PFSK-1 (cell line): ENCODE measurements around the gene ANKMY1.
A peak's percentile ranks its signal among the peaks of the same experiment; 100 is the strongest.

Experiments
- FOXP2 ChIP-seq: optimal IDR thresholded peaks from 2 replicates; pipeline ENCODE3; 2011; ENCODE audit warnings: borderline replicate concordance, control low read depth, inconsistent platforms; ENCODE audit not compliant: insufficient read depth; ENCODE audit errors: extremely low read length, extremely low read depth
- POLR2AphosphoS5 ChIP-seq: IDR thresholded peaks from 2 replicates; pipeline ENCODE4 v1.6.1; 2012; ENCODE audit warnings: low read depth, mild to moderate bottlenecking, control low read depth, low read length, moderate library complexity
- SIN3A ChIP-seq: IDR thresholded peaks from 2 replicates; pipeline ENCODE4 v1.6.1; 2012; ENCODE audit warnings: mild to moderate bottlenecking, low read length, moderate library complexity, borderline replicate concordance; ENCODE audit not compliant: insufficient read depth
- TAF1 ChIP-seq: IDR thresholded peaks from 2 replicates; pipeline ENCODE4 v1.6.1; 2012; ENCODE audit warnings: low read length, control low read depth, borderline replicate concordance; ENCODE audit not compliant: insufficient read depth
- TF ChIP-seq, protein P1 (sequence below), 2 experiments: IDR thresholded peaks; 2 replicates each; pipeline versions ENCODE4 v1.6.1 to v1.8.0; 2011 to 2012; ENCODE audit warnings: low read depth in 2 of 2, low read length in 2 of 2, control low read depth in 1 of 2, inconsistent platforms in 1 of 2, mild to moderate bottlenecking in 1 of 2, moderate library complexity in 1 of 2; ENCODE audit not compliant: insufficient read depth in 1 of 2

The ANKMY1 gene

DNA sequence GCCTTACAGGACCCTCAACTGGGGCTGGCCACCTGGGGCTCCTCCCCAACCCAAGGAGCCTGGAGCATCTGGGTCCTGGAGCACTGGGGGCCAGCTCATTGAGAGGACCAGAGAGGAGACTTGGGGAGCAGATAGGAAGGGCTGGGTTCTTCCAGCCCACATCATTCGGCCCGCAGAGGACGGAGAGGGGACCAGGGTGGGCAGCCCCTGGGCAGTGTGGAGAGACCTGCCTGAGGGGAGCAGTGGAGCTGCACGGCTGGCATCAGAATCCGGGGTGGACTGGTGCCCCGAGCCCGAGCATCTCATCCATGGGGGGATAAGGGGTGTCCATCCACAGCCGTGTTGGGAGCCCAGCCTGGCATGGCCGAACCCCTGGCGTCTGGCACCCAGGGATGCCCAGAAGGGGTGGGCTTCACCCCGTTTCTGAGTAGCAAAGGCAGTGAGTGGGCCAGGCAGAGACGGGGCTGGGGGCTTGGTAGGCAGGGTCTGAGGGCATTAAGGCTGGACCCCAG is 111.1 kb downstream of the ANKMY1 start:
- TF ChIP-seq SIN3A (no peak), FOXP2 (no peak), POLR2AphosphoS5 (no peak), TAF1 (no peak)
- TF ChIP-seq, protein P1, sequence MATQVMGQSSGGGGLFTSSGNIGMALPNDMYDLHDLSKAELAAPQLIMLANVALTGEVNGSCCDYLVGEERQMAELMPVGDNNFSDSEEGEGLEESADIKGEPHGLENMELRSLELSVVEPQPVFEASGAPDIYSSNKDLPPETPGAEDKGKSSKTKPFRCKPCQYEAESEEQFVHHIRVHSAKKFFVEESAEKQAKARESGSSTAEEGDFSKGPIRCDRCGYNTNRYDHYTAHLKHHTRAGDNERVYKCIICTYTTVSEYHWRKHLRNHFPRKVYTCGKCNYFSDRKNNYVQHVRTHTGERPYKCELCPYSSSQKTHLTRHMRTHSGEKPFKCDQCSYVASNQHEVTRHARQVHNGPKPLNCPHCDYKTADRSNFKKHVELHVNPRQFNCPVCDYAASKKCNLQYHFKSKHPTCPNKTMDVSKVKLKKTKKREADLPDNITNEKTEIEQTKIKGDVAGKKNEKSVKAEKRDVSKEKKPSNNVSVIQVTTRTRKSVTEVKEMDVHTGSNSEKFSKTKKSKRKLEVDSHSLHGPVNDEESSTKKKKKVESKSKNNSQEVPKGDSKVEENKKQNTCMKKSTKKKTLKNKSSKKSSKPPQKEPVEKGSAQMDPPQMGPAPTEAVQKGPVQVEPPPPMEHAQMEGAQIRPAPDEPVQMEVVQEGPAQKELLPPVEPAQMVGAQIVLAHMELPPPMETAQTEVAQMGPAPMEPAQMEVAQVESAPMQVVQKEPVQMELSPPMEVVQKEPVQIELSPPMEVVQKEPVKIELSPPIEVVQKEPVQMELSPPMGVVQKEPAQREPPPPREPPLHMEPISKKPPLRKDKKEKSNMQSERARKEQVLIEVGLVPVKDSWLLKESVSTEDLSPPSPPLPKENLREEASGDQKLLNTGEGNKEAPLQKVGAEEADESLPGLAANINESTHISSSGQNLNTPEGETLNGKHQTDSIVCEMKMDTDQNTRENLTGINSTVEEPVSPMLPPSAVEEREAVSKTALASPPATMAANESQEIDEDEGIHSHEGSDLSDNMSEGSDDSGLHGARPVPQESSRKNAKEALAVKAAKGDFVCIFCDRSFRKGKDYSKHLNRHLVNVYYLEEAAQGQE (IDR thresholded peaks at IDR 0.05; ENCODE audit: insufficient read depth in 1 of 2, low read depth in 2 of 2, low read length in 2 of 2), result no peak

DNA sequence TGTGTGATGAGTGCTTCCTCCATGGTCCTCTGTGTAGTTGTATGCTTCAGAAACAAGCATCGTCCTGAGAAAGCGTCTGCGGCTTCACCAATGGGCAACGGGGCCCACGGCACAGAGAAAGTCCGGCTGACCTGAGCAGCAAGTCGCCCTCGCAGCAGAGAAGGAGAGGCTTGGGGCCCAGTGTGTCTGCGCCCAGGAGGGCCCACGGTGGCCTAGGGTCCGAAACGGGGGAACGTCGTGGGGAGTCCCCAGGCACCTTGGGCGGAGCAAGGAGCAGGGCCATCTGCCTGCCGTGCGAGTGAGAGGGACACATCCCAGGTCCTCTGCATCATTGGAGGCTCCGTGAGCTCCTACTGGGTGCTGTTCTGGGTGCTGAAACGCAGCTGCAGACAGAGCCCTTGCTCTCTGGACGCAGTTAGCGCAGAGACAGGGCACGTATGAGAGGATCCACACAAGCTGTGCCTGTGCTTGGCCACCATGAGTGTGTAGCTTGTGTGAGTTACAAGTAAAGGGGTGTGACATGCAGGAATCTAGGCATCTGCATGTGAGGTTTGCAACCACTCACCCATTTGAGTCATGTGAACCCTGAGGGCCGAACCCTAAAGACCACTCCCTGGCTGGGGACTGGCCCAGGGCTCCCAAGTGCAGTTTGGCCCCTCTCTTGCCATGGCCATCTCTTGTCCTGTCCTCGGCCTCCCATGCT is 111.7 kb downstream of the ANKMY1 start:
- TF ChIP-seq, protein P1 (IDR thresholded peaks at IDR 0.05; ENCODE audit: insufficient read depth in 1 of 2, low read depth in 2 of 2, low read length in 2 of 2), result peak; percentile 51 to 81; a peak in 3 of 4 replicates
- TF ChIP-seq POLR2AphosphoS5, result no peak

DNA sequence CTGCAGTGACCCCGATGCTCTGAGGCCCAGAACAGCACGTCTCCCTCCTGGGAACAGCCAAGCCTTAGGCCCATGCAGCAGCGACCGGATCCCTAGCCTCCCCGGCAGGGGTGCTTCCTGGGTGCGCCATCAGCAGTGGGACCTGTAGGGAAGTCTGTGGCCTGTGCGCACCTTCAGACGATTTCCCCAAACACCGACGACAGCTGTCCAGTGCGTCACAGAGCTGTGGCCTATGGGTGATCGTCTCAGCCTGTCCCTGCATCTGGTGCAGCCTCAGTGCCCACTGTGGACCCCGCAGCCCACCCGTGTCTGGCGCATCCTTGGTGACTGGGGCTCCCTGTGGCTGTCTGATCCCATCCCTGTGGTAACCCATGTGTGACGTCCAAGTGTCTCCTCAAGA is 113.3 kb downstream of the ANKMY1 start:
- TF ChIP-seq TAF1, result no peak
- no peak for TF ChIP-seq FOXP2
- TF ChIP-seq POLR2AphosphoS5, result no peak
- TF ChIP-seq, protein P1 (IDR thresholded peaks at IDR 0.05; ENCODE audit: insufficient read depth in 1 of 2, low read depth in 2 of 2, low read length in 2 of 2), result no peak
- no peak for TF ChIP-seq SIN3A

DNA sequence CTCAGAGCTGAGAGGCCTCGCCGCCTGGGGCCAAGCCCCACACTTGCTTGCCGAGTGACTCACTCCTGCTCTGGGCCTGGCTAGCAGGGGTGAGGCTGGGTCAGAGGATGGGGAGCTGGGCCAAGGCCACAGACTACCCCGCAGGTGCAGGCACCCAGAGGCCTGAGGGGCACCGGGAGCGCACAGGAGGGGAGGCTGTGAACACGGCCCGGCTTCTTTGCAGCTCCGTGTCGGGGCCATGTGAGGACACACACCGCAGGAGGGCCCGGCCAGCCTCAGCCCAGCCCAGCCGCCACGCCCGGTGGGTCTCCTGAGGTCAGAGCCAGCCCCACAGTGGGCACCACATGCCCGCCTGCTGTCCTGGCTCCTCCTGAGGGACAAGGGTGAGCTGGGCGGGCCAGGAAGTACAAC is 113.9 kb downstream of the ANKMY1 start:
- no peak for TF ChIP-seq POLR2AphosphoS5
- no peak for TF ChIP-seq SIN3A
- TF ChIP-seq TAF1, result no peak
- TF ChIP-seq, protein P1 (IDR thresholded peaks at IDR 0.05; ENCODE audit: insufficient read depth in 1 of 2, low read depth in 2 of 2, low read length in 2 of 2), result no peak
- TF ChIP-seq FOXP2, result no peak
